Measurements from ENCODE around the gene WSCD2. TPM values are rescaled to one million over a fixed set of nuclear protein-coding genes. Genes with fewer than 3 reads are reported as not detected.
"Not testable (repeated sequence)": the region's sequence is repeated elsewhere in the genome, so short reads cannot be mapped to it uniquely, and the experiment has no call there.

WSCD2 gene
- total RNA-seq, 1 donor from 2014 or later, result not detected

GRCh38 chr12:108213871-108214445 is 84.9 kb downstream of the WSCD2 start:
- no peak for TF ChIP-seq CTCF (IDR thresholded peaks at IDR 0.05; ENCODE audit: insufficient read depth, low read length, severe bottlenecking)
- Histone ChIP-seq H3K36me3 (ENCODE audit: control insufficient read depth, insufficient read depth, low read length) (no peaks in the 10 kb centered on the region), H3K27me3 (ENCODE audit: control insufficient read depth, insufficient read depth, low read length) (no peaks in the 10 kb centered on the region), H3K4me3 (ENCODE audit: low read depth, low read length) (no peak overlapping the region)
- FAIRE-seq (peak; percentile 23), DNase-seq (ENCODE audit: low read depth) (no peak)

GRCh38 chr12:108214486-108214885 is 85.4 kb downstream of the WSCD2 start:
- FAIRE-seq, result no peak
- TF ChIP-seq CTCF (IDR thresholded peaks at IDR 0.05; ENCODE audit: insufficient read depth, low read length, severe bottlenecking), result no peak
- DNase-seq (ENCODE audit: low read depth), result peak; percentile 12
- Histone ChIP-seq H3K36me3 (ENCODE audit: control insufficient read depth, insufficient read depth, low read length) (no peaks in the 10 kb centered on the region), H3K4me3 (ENCODE audit: low read depth, low read length) (no peak overlapping the region), H3K27me3 (ENCODE audit: control insufficient read depth, insufficient read depth, low read length) (no peaks in the 10 kb centered on the region)

GRCh38 chr12:108215458-108215857 is 86.4 kb downstream of the WSCD2 start:
- no peak for DNase-seq (ENCODE audit: low read depth)
- no peak for FAIRE-seq
- no peaks in the 10 kb centered on the region for H3K27me3 ChIP-seq (ENCODE audit: control insufficient read depth, insufficient read depth, low read length)
- no peak for TF ChIP-seq CTCF (IDR thresholded peaks at IDR 0.05; ENCODE audit: insufficient read depth, low read length, severe bottlenecking)
- no peak overlapping the region for H3K4me3 ChIP-seq (ENCODE audit: low read depth, low read length)
- H3K36me3 ChIP-seq (ENCODE audit: control insufficient read depth, insufficient read depth, low read length), result no peaks in the 10 kb centered on the region

GRCh38 chr12:108218921-108219320 is 89.8 kb downstream of the WSCD2 start:
- Histone ChIP-seq H3K4me3 (ENCODE audit: low read depth, low read length) (no peak overlapping the region), H3K36me3 (ENCODE audit: control insufficient read depth, insufficient read depth, low read length) (no peaks in the 10 kb centered on the region), H3K27me3 (ENCODE audit: control insufficient read depth, insufficient read depth, low read length) (no peaks in the 10 kb centered on the region)
- FAIRE-seq (no peak), DNase-seq (ENCODE audit: low read depth) (no peak)
- TF ChIP-seq CTCF (IDR thresholded peaks at IDR 0.05; ENCODE audit: insufficient read depth, low read length, severe bottlenecking), result no peak

- not testable (repeated sequence) for DNase-seq (ENCODE audit: low read depth); H3K36me3 ChIP-seq (ENCODE audit: control insufficient read depth, insufficient read depth, low read length); H3K27me3 ChIP-seq (ENCODE audit: control insufficient read depth, insufficient read depth, low read length); FAIRE-seq; H3K4me3 ChIP-seq (ENCODE audit: low read depth, low read length)
Measured at GRCh38 chr12:108225101-108225500, 96.0 kb downstream of the WSCD2 start.

- H3K4me3 ChIP-seq (ENCODE audit: low read depth, low read length), result no peak overlapping the region
- no peak for FAIRE-seq
- TF ChIP-seq CTCF (IDR thresholded peaks at IDR 0.05; ENCODE audit: insufficient read depth, low read length, severe bottlenecking), result no peak
- no peaks in the 10 kb centered on the region for H3K27me3 ChIP-seq (ENCODE audit: control insufficient read depth, insufficient read depth, low read length)
- no peak for DNase-seq (ENCODE audit: low read depth)
- no peaks in the 10 kb centered on the region for H3K36me3 ChIP-seq (ENCODE audit: control insufficient read depth, insufficient read depth, low read length)
Measured at GRCh38 chr12:108226866-108227265, 97.8 kb downstream of the WSCD2 start.

Data from bronchial epithelial cell (primary cell).